Measurements from ENCODE around the gene CD82.

DNA sequence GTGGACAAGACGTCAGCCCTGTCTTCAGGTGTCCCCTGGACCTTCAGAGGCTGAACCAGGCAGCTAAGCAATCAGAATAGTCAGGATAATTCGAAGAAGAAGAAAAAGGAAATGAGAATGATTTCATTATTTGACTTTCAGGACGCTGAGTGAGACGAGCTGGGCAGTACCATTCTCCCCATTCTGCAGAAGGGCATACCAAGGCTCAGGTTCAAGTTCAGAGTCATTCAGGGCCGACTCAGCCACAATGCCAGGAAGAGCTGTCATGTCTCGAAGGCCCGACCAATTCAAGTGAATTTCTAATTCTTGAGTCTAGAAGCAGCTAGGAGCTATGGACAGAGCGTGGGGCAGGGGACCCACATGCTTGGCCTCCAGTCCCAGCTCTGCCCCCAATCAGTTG lies 33.8 kb upstream of the CD82 start:
- TF ChIP-seq, protein P1, sequence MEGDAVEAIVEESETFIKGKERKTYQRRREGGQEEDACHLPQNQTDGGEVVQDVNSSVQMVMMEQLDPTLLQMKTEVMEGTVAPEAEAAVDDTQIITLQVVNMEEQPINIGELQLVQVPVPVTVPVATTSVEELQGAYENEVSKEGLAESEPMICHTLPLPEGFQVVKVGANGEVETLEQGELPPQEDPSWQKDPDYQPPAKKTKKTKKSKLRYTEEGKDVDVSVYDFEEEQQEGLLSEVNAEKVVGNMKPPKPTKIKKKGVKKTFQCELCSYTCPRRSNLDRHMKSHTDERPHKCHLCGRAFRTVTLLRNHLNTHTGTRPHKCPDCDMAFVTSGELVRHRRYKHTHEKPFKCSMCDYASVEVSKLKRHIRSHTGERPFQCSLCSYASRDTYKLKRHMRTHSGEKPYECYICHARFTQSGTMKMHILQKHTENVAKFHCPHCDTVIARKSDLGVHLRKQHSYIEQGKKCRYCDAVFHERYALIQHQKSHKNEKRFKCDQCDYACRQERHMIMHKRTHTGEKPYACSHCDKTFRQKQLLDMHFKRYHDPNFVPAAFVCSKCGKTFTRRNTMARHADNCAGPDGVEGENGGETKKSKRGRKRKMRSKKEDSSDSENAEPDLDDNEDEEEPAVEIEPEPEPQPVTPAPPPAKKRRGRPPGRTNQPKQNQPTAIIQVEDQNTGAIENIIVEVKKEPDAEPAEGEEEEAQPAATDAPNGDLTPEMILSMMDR (IDR thresholded peaks at IDR 0.05): no peak
- no peak for TF ChIP-seq POLR2A (IDR thresholded peaks at IDR 0.05)
